Measurements from ENCODE around the gene PALS2.

PALS2 gene

DNA sequence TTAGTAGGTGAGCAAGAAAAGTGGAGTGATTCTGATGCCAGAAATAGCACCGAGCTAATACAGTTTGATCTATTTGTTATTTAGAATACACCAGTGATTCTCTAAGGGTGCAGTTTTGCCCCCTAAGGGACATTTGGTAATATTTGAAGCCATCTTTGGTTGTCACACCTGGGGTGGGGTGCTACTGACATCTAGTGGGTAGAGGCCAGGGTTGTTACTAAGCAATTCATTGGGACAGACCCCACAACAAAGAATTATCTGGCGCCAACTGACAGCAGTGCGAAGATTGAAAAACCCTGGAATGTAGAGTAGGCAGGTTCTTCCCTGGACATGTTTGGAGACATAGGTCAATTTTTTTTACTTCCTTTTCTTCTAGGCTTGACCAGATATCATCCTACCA, 14.6 kb downstream of the PALS2 start:
- in situ Hi-C loops (cut with HindIII; ENCODE audit: low sequenced_read_pairs): no loop called here

DNA sequence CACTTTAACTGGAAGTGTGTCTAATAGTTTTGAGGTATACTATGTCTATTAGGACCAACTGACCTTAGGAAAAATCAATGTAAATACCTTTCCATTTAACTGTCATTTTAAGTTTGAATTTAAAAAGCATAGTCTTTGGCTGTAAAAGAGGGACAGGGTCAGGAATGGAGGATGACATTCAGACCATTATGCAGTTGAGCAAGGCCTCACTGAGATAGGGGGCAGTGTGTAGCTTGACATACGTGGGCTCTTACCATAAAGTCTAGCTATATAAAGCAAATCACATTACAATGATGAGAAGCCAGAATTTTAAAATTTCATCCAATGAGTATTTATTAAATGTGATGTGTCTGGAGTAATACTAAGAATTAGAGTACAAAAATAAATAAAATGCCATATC, 17.9 kb downstream of the PALS2 start:
- in situ Hi-C loops (cut with HindIII; ENCODE audit: low sequenced_read_pairs): no loop called here

GRCh38 chr7:24595671-24596418, 22.6 kb downstream of the PALS2 start:
- in situ Hi-C loops (cut with HindIII; ENCODE audit: low sequenced_read_pairs): no loop called here

GRCh38 chr7:24597014-24597413, 23.8 kb downstream of the PALS2 start:
- in situ Hi-C loops (cut with HindIII; ENCODE audit: low sequenced_read_pairs): no loop called here

DNA sequence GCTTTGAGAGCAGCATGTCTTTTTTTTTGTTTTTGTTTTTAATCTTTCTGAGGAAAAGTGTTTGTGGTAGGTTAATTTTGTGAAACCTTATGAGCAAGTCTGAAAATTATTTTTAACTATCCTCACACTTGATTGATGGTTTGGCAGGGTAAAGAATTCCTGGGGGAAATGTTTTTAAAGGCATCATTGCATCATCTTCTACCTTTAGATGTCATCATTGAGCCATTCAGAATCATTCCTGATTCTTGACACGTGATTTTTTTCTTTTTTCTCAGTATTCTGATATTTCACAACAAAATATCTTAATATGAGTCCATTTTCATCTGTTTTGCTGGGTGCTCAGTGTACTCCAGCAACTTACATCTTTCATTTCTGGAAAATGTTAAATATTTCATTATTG, 28.3 kb downstream of the PALS2 start:
- in situ Hi-C loops (cut with HindIII; ENCODE audit: low sequenced_read_pairs): no loop called here

- in situ Hi-C loops (cut with HindIII; ENCODE audit: low sequenced_read_pairs): no loop called here
These were observed 29.7 kb downstream of the PALS2 start for GRCh38 chr7:24602860-24603456.

DNA sequence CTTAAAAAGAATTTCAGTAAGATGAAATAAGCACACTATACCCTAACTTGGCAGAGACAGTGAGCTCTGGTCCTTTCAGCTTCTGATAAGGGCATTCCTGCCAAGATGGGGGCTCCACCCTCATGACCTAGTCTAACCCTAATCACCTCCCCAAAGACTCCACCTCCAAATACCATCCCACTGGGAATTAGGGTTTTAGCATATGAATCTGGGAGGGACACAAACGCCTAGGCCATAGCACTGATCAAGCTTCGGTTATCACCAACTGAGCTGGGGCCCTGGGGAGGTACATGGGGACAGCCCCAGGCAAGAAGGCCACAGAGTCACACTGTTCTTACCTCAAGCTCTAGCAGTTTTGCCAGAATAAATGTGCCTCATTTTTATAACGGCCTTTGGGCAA, 31.4 kb downstream of the PALS2 start:
- in situ Hi-C loops (cut with HindIII; ENCODE audit: low sequenced_read_pairs): no loop called here

DNA sequence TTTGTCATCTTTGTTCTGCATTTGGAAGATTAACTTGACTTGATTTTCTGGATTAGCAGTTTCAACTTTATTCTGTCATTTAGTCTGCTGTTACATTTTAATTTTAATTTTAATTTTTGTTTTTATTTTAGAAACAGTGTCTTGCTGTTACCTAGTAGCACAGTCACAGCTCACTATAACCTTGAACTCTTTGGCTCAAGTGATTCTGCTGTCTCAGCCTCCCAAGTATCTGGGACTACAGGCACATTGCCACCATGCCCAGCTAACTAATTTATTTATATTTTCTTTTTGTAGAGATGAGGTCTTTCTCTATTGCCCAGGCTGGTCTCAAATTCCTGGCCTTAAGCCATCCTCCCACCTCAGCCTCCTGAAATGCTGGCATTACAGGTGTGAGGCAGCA, 35.3 kb downstream of the PALS2 start:
- in situ Hi-C loops (cut with HindIII; ENCODE audit: low sequenced_read_pairs): no loop called here

GRCh38 chr7:24609059-24609458, 35.8 kb downstream of the PALS2 start:
- in situ Hi-C loops (cut with HindIII; ENCODE audit: low sequenced_read_pairs): no loop called here

DNA sequence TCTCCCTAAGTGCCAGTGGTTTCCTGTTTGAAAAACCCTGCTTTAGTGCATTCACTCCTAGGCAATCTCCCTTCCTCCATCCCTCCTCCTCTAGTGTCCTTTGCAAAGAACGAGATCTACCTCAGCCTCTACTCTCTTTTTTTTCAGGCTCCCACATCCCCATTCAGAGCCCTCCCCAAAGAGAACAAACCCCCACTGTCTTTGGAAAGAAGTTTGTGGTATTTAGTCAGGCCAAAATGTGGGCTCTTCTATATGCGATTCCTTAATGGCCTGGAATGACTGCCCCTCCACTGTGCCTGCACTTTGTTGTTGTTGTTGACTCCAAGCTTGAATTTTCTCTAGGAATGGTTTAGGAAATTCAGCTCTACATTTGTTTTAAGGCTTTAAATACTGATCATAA, 36.3 kb downstream of the PALS2 start:
- in situ Hi-C loops (cut with HindIII; ENCODE audit: low sequenced_read_pairs): no loop called here

- in situ Hi-C loops (cut with HindIII; ENCODE audit: low sequenced_read_pairs): no loop called here
These were observed 37.9 kb downstream of the PALS2 start for GRCh38 chr7:24611130-24611529.

DNA sequence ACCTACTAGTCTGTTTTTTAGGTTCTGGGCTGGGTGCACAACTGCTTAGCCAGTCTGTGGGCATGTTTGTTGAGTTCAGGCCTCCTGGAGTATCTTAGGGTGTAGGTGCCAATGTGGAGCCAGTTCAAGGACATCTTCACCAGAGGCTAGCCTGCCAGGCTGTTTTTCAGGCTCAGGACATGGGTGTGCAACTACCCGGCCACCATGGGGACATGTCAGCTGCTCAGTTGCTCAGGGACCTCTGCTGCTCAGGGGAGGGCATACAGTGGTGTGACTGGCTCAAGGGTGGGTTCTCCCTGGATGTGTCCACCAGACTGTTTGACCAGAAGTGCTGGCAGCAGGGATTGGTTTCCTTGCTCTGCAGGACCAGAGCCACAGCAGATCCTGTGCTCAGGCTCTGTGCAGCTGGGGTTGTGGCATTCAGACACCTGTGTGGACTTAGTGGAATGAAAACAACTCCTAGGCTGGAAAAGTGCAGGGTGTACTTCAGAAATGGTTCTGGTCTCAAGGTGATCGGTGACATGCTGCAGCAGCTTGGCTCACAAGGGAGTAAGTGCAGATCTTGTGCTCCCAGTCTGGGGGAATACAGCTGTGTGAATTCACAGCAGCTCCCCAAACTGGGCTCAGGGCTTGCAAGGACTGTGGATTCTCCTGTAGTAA, 44.8 kb downstream of the PALS2 start:
- in situ Hi-C loops (cut with HindIII; ENCODE audit: low sequenced_read_pairs): no loop called here

- in situ Hi-C loops (cut with HindIII; ENCODE audit: low sequenced_read_pairs): no loop called here
These were observed 46.7 kb downstream of the PALS2 start for GRCh38 chr7:24619978-24620377.

DNA sequence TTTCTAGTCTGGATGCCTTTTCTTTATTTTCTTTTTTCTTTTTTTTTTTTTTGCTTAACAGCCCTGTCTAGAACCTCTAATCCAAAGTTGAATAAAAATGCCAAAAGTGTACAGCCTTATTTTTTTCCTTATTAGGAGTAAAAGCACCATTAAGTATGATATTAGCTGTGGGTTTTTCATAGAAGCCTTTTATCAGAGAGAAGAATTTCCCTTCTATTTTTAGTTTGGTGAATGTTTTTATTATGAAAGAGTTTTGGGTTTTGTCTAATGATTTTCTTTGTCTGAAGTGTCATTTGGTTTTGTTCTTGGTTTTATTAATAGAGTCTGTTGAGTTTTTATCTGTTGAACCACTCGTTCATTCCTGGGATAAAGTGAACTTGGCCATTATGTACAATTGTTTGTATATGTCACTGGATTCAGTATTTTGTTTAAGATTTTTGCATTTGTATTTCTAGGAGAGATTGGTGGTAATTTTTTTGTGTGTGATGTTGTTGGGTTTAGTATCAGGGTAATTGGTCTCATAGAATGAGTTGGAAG, 49.5 kb downstream of the PALS2 start:
- in situ Hi-C loops (cut with HindIII; ENCODE audit: low sequenced_read_pairs): no loop called here
